ENCODE results near the gene DR1. TPM values are rescaled to one million over a fixed set of nuclear protein-coding genes. Genes with fewer than 3 reads are reported as not detected.

DR1 gene
- total and polyA plus RNA-seq, 8 donors: 3.3 to 26.0 (median 14.0) TPM

DNA sequence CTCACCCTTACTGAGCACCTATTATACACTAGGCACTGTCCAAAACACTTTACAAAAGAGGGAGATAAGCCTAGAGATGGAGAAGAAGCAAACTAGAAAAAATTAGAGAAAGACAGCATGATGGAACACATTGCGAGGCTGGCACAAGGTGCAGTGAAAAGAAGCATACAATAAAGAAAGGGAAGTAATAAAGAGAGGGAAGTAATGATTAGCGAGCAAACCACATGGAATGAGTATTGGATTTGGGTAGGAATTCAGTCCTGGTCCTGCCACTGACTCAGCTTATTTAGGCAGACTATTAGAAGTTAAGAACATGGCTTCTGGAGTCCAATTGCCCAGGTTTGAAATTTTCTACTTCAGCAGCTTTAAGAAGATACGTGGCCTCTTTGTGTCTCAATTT is 69.6 kb downstream of the DR1 start:
- no peak for FAIRE-seq

GRCh38 chr1:93416183-93416582 is 70.5 kb downstream of the DR1 start:
- ATAC-seq (no peak), DNase-seq (no peak), FAIRE-seq (no peak)
- no peak overlapping the region for H3K4me3 ChIP-seq
- no peaks in the 10 kb centered on the region for H3K4me1 ChIP-seq
- WGBS, 2 donors: 88 to 89% methylated on average over 2 of the region's 2 CpGs
- no peaks in the 10 kb centered on the region for H3K27me3 ChIP-seq
- TF ChIP-seq, protein P1, sequence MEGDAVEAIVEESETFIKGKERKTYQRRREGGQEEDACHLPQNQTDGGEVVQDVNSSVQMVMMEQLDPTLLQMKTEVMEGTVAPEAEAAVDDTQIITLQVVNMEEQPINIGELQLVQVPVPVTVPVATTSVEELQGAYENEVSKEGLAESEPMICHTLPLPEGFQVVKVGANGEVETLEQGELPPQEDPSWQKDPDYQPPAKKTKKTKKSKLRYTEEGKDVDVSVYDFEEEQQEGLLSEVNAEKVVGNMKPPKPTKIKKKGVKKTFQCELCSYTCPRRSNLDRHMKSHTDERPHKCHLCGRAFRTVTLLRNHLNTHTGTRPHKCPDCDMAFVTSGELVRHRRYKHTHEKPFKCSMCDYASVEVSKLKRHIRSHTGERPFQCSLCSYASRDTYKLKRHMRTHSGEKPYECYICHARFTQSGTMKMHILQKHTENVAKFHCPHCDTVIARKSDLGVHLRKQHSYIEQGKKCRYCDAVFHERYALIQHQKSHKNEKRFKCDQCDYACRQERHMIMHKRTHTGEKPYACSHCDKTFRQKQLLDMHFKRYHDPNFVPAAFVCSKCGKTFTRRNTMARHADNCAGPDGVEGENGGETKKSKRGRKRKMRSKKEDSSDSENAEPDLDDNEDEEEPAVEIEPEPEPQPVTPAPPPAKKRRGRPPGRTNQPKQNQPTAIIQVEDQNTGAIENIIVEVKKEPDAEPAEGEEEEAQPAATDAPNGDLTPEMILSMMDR (IDR thresholded peaks at IDR 0.05): no peak
- intact Hi-C loops (cut with DNase I): no loop called here
- no peak overlapping the region for H3K27ac ChIP-seq
- H3K9me3 ChIP-seq: no peaks in the 10 kb centered on the region
- H3K36me3 ChIP-seq: no peaks in the 10 kb centered on the region

More for the DNA sequence above, 69.6 kb downstream of the DR1 start:
- no peak for DNase-seq
- ATAC-seq: no peak
- no peaks in the 10 kb centered on the region for H3K27me3 ChIP-seq
- intact Hi-C loops (cut with DNase I): no loop called here
- TF ChIP-seq, protein P1 (IDR thresholded peaks at IDR 0.05): no peak
- no peaks in the 10 kb centered on the region for H3K4me1 ChIP-seq
- no peaks in the 10 kb centered on the region for H3K36me3 ChIP-seq
- H3K9me3 ChIP-seq: no peaks in the 10 kb centered on the region
- H3K4me3 ChIP-seq: no peak overlapping the region
- H3K27ac ChIP-seq: no peak overlapping the region
- WGBS, 2 donors: 87 to 94% methylated on average over 3 of the region's 3 CpGs

Other genes with a start within 250 kb of the DR1 start
- 10 to 100 TPM; 15.2 to 29.0 (median 19.5) TPM for gene TMED5, start 165.5 kb upstream of the DR1 start, total RNA-seq
- gene TMED5, start 165.5 kb upstream of the DR1 start, polyA plus RNA-seq: 10 to 100 TPM in 1 of 2 donors, 1 to 10 TPM in 1; 4.3 to 13.4 TPM
- 1 to 10 TPM in 4 of 6 donors, under 1 TPM in 2; 0.95 to 1.6 (median 1.2) TPM for gene CCDC18, start 165.2 kb upstream of the DR1 start, total RNA-seq
- 1 to 10 TPM; 1.1 to 1.7 TPM for gene CCDC18, start 165.2 kb upstream of the DR1 start, polyA plus RNA-seq
- 10 to 100 TPM; 10.9 to 32.4 (median 16.0) TPM for gene FNBP1L, start 102.2 kb downstream of the DR1 start, total RNA-seq
- 10 to 100 TPM; 10.1 to 18.8 TPM for gene FNBP1L, start 102.2 kb downstream of the DR1 start, polyA plus RNA-seq

Measured in pancreas (tissue), 10 donors.